ENCODE data around the gene TAX1BP3. TPM values are rescaled to one million over a fixed set of nuclear protein-coding genes. Genes with fewer than 3 reads are reported as not detected.
A peak's percentile ranks its signal among the peaks of the same experiment; 100 is the strongest.

Gene TAX1BP3
- polyA plus RNA-seq, 1 of the 3 experiments (the other 2 are of a cell fraction): 192 TPM

- H3K9ac ChIP-seq: no peak overlapping the region
- CTCF ChIA-PET: interaction anchor here (0.5 to 4.3 kb wide), 5 partner anchors 12 to 1170 kb away, joined by 3 to 28 read pairs (median 5); partner anchors contain the start of gene HASPIN
- peak overlapping the region; percentile 65; the same call in 1 of the 2 replicates for H2AFZ ChIP-seq (ENCODE audit: low read depth)
- H3K79me2 ChIP-seq (ENCODE audit: insufficient read depth): no peaks in the 10 kb centered on the region
- H3K27me3 ChIP-seq (ENCODE audit: insufficient read depth): no peaks in the 10 kb centered on the region
- POLR2A ChIA-PET: interaction anchor here (1.0 kb wide), 1 partner anchor 15 kb away, joined by 3 read pairs; no protein-coding TSS in a partner anchor
- H4K20me1 ChIP-seq (ENCODE audit: insufficient read depth): no peaks in the 10 kb centered on the region
- DNase-seq: peak; percentile 71
- H3F3A ChIP-seq (replicated peaks; ENCODE audit: insufficient read depth): no peaks in the 10 kb centered on the region
- H3K27ac ChIP-seq (ENCODE audit: low read depth in 2 of 2, low read length in 1 of 2): 0 out of 4 replicates have a peak overlapping the region, but pooled peaks of 1 of the 2 experiments have one; percentile 3
- H3K9me2 ChIP-seq: no peaks in the 10 kb centered on the region
- TF ChIP-seq USF1 (IDR thresholded peaks at IDR 0.05; ENCODE audit: borderline replicate concordance, low read depth): no peak
- TF ChIP-seq GATA2 (CRISPR knock-in tag; IDR thresholded peaks at IDR 0.05): no peak
- TF ChIP-seq MXI1 (IDR thresholded peaks at IDR 0.05; ENCODE audit: low read depth, low read length): 0 out of 2 replicates have a peak, but pooled peaks have one; percentile 20
- peak overlapping the region; percentile 82 for H3K4me2 ChIP-seq
- H3K4me3 ChIP-seq (ENCODE audit: low read depth in 2 of 2, low read length in 1 of 2): peak overlapping the region; percentile 44 to 58
- H3K9me3 ChIP-seq: no peaks in the 10 kb centered on the region
- H3K36me3 ChIP-seq (replicated peaks in 1 of 2; ENCODE audit: control insufficient read depth in 1 of 2, insufficient read depth in 2 of 2, low read length in 1 of 2): no peaks in the 10 kb centered on the region
- 44% methylated on average over 9 of the region's 17 CpGs for WGBS (ENCODE audit: low lambda C conversion rate)
- peaks cover 0 to 13% of the 10 kb centered on the region in 2 experiments; a peak in 1 of 4 replicates for H3K4me1 ChIP-seq (ENCODE audit: control insufficient read depth in 1 of 2, insufficient read depth in 2 of 2, low read depth in 1 of 2, low read length in 1 of 2)
These were observed 26.8 kb upstream of the TAX1BP3 start for GRCh38 chr17:3695129-3695722.

GRCh38 chr17:3693829-3694231, 25.5 kb upstream of the TAX1BP3 start:
- H3F3A ChIP-seq (replicated peaks; ENCODE audit: insufficient read depth): no peaks in the 10 kb centered on the region
- no peaks in the 10 kb centered on the region for H3K9me2 ChIP-seq
- ChIA-PET POLR2A (no interaction called here), CTCF (interaction anchor here (1.2 to 4.3 kb wide), 3 partner anchors 11 to 152 kb away, joined by 3 to 28 read pairs (median 6); partner anchors contain the start of gene NCBP3)
- H3K4me1 ChIP-seq (ENCODE audit: control insufficient read depth in 1 of 2, insufficient read depth in 2 of 2, low read depth in 1 of 2, low read length in 1 of 2): peaks cover 0 to 13% of the 10 kb centered on the region in 2 experiments; a peak in 1 of 4 replicates
- no peaks in the 10 kb centered on the region for H3K9me3 ChIP-seq
- no peak for DNase-seq
- no peak overlapping the region for H2AFZ ChIP-seq (ENCODE audit: low read depth)
- no peak overlapping the region for H3K4me2 ChIP-seq
- TF ChIP-seq EP300 (IDR thresholded peaks at IDR 0.05; ENCODE audit: borderline replicate concordance in 1 of 2, low read depth in 1 of 2, low read length in 1 of 2): no peak
- H3K27me3 ChIP-seq (ENCODE audit: insufficient read depth): no peaks in the 10 kb centered on the region
- no peak overlapping the region for H3K9ac ChIP-seq
- no peaks in the 10 kb centered on the region for H4K20me1 ChIP-seq (ENCODE audit: insufficient read depth)
- H3K27ac ChIP-seq (ENCODE audit: low read depth in 2 of 2, low read length in 1 of 2): no peak overlapping the region
- no peaks in the 10 kb centered on the region for H3K36me3 ChIP-seq (replicated peaks in 1 of 2; ENCODE audit: control insufficient read depth in 1 of 2, insufficient read depth in 2 of 2, low read length in 1 of 2)
- H3K79me2 ChIP-seq (ENCODE audit: insufficient read depth): no peaks in the 10 kb centered on the region
- no peak overlapping the region for H3K4me3 ChIP-seq (ENCODE audit: low read depth in 2 of 2, low read length in 1 of 2)
- WGBS (ENCODE audit: low lambda C conversion rate): 87% methylated on average over 9 of the region's 9 CpGs

- no peaks in the 10 kb centered on the region for H3K27me3 ChIP-seq (ENCODE audit: insufficient read depth)
- no peak for TF ChIP-seq RAD21 (IDR thresholded peaks at IDR 0.05; ENCODE audit: low read length)
- no peak for TF ChIP-seq USF2 (IDR thresholded peaks at IDR 0.05; ENCODE audit: borderline replicate concordance, low read depth, low read length)
- no peak for TF ChIP-seq JUND (IDR thresholded peaks at IDR 0.05)
- TF ChIP-seq MAX (IDR thresholded peaks at IDR 0.05; ENCODE audit: low read depth): no peak
- TF ChIP-seq GABPA (IDR thresholded peaks at IDR 0.05; ENCODE audit: low read depth): no peak
- TF ChIP-seq POLR2AphosphoS5 (IDR thresholded peaks at IDR 0.05; ENCODE audit: low read depth, low read length): no peak
- no peak for TF ChIP-seq FOXJ3 (CRISPR knock-in tag; IDR thresholded peaks at IDR 0.05)
- no peak for TF ChIP-seq CTCF (IDR thresholded peaks at IDR 0.05)
- H3K9me2 ChIP-seq: no peaks in the 10 kb centered on the region
- H3F3A ChIP-seq (replicated peaks; ENCODE audit: insufficient read depth): no peaks in the 10 kb centered on the region
- ChIA-PET CTCF (interaction anchor here (1.2 to 4.3 kb wide), 3 partner anchors 10 to 153 kb away, joined by 3 to 28 read pairs (median 6); partner anchors contain the start of gene NCBP3), POLR2A (no interaction called here)
- H3K27ac ChIP-seq (ENCODE audit: low read depth in 2 of 2, low read length in 1 of 2): no peak overlapping the region
- no peaks in the 10 kb centered on the region for H3K36me3 ChIP-seq (replicated peaks in 1 of 2; ENCODE audit: control insufficient read depth in 1 of 2, insufficient read depth in 2 of 2, low read length in 1 of 2)
- no peak overlapping the region for H3K4me2 ChIP-seq
- H3K4me3 ChIP-seq (ENCODE audit: low read depth in 2 of 2, low read length in 1 of 2): no peak overlapping the region
- H3K9ac ChIP-seq: no peak overlapping the region
- no peaks in the 10 kb centered on the region for H3K9me3 ChIP-seq
- no peak for DNase-seq
- H2AFZ ChIP-seq (ENCODE audit: low read depth): no peak overlapping the region
- WGBS (ENCODE audit: low lambda C conversion rate): 83% methylated on average over 4 of the region's 4 CpGs
- H3K79me2 ChIP-seq (ENCODE audit: insufficient read depth): no peaks in the 10 kb centered on the region
- peaks cover 0 to 13% of the 10 kb centered on the region in 2 experiments; a peak in 1 of 4 replicates for H3K4me1 ChIP-seq (ENCODE audit: control insufficient read depth in 1 of 2, insufficient read depth in 2 of 2, low read depth in 1 of 2, low read length in 1 of 2)
- no peaks in the 10 kb centered on the region for H4K20me1 ChIP-seq (ENCODE audit: insufficient read depth)
These were observed 24.8 kb upstream of the TAX1BP3 start for GRCh38 chr17:3693141-3693540.
